Bone marrow (tissue), 2 donors: ENCODE results near the gene SH3BGRL2.
"Not testable (repeated sequence)": the region's sequence is repeated elsewhere in the genome, so short reads cannot be mapped to it uniquely, and the experiment has no call there.

ENCODE experiments used
- DNase-seq, 2 donors: peaks; one replicate each; lab custom pipeline; 2025; lab: John Stamatoyannopoulos, UW

Gene SH3BGRL2

GRCh38 chr6:79745282-79745681 lies 114.2 kb downstream of the SH3BGRL2 start:
- not testable (repeated sequence) for DNase-seq

- not testable (repeated sequence) for DNase-seq
Measured at GRCh38 chr6:79746325-79746724, 115.2 kb downstream of the SH3BGRL2 start.

DNA sequence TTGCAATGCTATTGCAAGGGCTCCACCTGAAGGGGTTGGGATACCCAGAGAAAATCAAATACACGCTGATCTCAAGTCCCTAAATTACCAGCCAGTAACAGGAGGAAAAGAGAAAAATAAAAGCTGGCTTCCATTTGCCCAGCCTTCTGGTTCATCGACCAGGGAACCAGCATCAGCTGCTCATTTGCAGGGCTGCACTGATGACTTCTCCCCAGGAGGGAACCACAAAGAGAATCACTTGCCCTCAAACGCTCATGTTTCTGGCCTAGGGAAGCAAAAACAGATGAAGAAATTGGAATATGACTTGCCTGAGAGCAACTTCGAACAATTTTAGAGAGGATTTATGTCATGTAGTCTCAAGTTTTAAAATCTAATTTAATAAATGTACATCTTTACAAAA lies 119.7 kb downstream of the SH3BGRL2 start:
- DNase-seq = no peak
